ENCODE results near the gene FGA. TPM values are rescaled to one million over a fixed set of nuclear protein-coding genes. Genes with fewer than 3 reads are reported as not detected.

Gene FGA
- 1.6 TPM for total RNA-seq

GRCh38 chr4:154590329-154591006, at the start of gene FGA:
FGA (minus strand) TSS chr4:154590742; CDS start chr4:154590687, 55 bp downstream.

DNA sequence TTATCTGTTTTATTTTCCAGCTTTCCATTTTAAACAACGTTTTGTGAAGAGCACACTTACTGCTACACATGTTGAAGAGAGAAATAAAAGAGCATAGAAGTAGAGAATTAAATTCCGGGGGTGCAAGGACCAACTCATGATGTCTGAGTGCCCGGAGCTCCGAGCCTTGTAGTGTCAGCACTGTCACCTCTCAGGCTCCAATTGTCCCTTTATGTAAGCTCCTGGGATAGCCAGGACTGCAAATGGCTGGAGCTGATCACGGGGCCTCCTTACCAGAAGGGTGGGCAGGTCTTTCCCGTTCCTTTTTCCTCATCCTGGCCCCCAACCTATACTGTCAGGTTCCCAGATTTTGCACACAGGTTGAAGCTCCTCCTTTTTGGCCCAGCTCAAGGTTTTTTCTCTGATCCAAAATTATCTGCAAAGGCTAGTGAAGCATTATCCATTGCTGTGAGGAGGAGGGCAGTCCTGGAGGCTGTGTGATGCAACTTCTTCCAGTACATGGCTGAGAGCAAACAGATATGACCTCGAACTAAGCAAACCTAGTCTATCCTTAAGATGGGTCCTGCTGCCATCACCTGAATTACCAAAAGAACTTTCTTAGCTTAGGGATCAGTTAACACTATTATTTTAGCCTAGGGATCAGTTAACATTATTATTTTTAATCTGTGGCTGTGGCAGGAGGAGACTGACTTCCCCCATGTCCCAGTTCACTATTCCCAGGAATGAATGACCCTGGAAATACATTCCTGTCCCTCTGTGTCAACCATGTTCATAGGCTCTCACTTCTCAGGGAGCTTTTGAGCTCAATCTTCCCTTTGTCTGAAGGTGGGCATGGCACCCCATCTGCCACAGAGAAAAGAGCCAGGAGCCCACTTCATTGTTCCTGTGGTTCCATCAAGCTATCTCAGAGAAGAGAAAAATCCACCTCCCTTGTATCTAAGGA, 22.2 kb upstream of the FGA start, which contains the start of gene FGG:
FGG (minus strand) TSS at position 185 of the 943 bp plus-strand sequence; CDS start at position 138, 47 bp downstream.

GRCh38 chr4:154562697-154563254, 27.8 kb downstream of the FGA start, which contains the start of gene FGB:
FGB (plus strand) TSS chr4:154563011; CDS start chr4:154563019, 8 bp downstream.

GRCh38 chr4:154549894-154550790, 40.4 kb downstream of the FGA start, which contains the start of gene PLRG1:
PLRG1 (minus strand) TSS chr4:154550400; CDS start chr4:154550308, 92 bp downstream.

Small RNAs within 50 kb of the gene (small RNA-seq; reads per million reads assigned to genes)
- gene RNU6-1285P (ENCODE audit: low replicate concordance): not detected

Other genes with a start within 250 kb of the FGA start
- 11.1 TPM for gene DCHS2, start 98.9 kb downstream of the FGA start, total RNA-seq
- 69.7 TPM for gene PLRG1, start 40.3 kb downstream of the FGA start, total RNA-seq
- gene FGB, start 27.7 kb downstream of the FGA start, total RNA-seq: 5.6 TPM
- gene FGG, start 21.9 kb upstream of the FGA start, total RNA-seq: 1.1 TPM
- 0.58 TPM for gene LRAT, start 153.3 kb upstream of the FGA start, total RNA-seq
- not detected for gene RBM46, start 190.5 kb upstream of the FGA start, total RNA-seq

Data from metanephros (tissue), 2 donors.